HepG2 (cell line): ENCODE measurements around the gene AMBRA1. TPM values are rescaled to one million over a fixed set of nuclear protein-coding genes. Genes with fewer than 3 reads are reported as not detected.

ENCODE experiments used
- ADNP ChIP-seq: sonication (generic); formaldehyde crosslinking; IDR thresholded peaks from 2 replicates; pipeline ENCODE4 v1.4.0; 2020; ENCODE audit warnings: missing genetic modification reagents
- AKAP8 ChIP-seq: sonication (generic); formaldehyde crosslinking; IDR thresholded peaks from 2 replicates; pipeline ENCODE4 v1.5.1; 2020; ENCODE audit warnings: mild to moderate bottlenecking, missing genetic modification reagents
- CEBPG ChIP-seq: IDR thresholded peaks from 2 replicates; pipeline ENCODE4 v1.6.1; 2016
- DNMT1 ChIP-seq: sonication (generic); formaldehyde crosslinking; IDR thresholded peaks from 2 replicates; pipeline ENCODE4 v1.5.1; 2020; ENCODE audit warnings: mild to moderate bottlenecking, missing genetic modification reagents
- FOSL1 ChIP-seq: sonication (generic); formaldehyde crosslinking; IDR thresholded peaks from 2 replicates; pipeline ENCODE4 v1.9.0; 2021; ENCODE audit warnings: missing genetic modification reagents, borderline replicate concordance
- FOXK1 ChIP-seq: sonication (generic); formaldehyde crosslinking; IDR thresholded peaks from 2 replicates; pipeline ENCODE4 v1.4.0; 2020; ENCODE audit warnings: low read depth, missing genetic modification reagents, borderline replicate concordance
- HIC2 ChIP-seq: sonication (generic); formaldehyde crosslinking; IDR thresholded peaks from 2 replicates; pipeline ENCODE4 v1.9.0; 2022; ENCODE audit warnings: low read depth, missing genetic modification reagents
- HOXA9 ChIP-seq: sonication (generic); formaldehyde crosslinking; IDR thresholded peaks from 2 replicates; pipeline ENCODE4 v1.8.1; 2022; ENCODE audit warnings: missing genetic modification reagents, mild to moderate bottlenecking, moderate library complexity, borderline replicate concordance
- KLF6 ChIP-seq: IDR thresholded peaks from 2 replicates; pipeline ENCODE4 v1.8.0; 2016; ENCODE audit warnings: missing biosample characterization, missing genetic modification reagents
- MAFK ChIP-seq, 2 experiments: IDR thresholded peaks in 1 of 2; conservative IDR thresholded peaks in 1 of 2; 2 replicates each; pipeline ENCODE4 v1.6.1; 2011; ENCODE audit warnings: improper control_type of control experiment in 2 of 2, low read length in 2 of 2
- MAX ChIP-seq: IDR thresholded peaks from 2 replicates; pipeline ENCODE4 v1.6.1; 2012; ENCODE audit warnings: inconsistent platforms
- NCOA2 ChIP-seq: sonication (generic); formaldehyde crosslinking; IDR thresholded peaks from 2 replicates; pipeline ENCODE4 v1.8.0; 2022; ENCODE audit warnings: inconsistent platforms
- NR0B2 ChIP-seq: sonication (generic); formaldehyde crosslinking; IDR thresholded peaks from 2 replicates; pipeline ENCODE4 v1.4.0; 2020; ENCODE audit warnings: mild to moderate bottlenecking, missing genetic modification reagents
- PHF20 ChIP-seq: sonication (generic); formaldehyde crosslinking; IDR thresholded peaks from 2 replicates; pipeline ENCODE4 v1.5.0; 2020; ENCODE audit warnings: mild to moderate bottlenecking, missing genetic modification reagents
- POLR2G ChIP-seq: fragments of 200-400 bp; formaldehyde crosslinking; IDR thresholded peaks from 2 replicates; pipeline ENCODE4 v1.6.1; 2018; ENCODE audit warnings: mild to moderate bottlenecking, low read depth, low read length, moderate library complexity
- RCOR2 ChIP-seq: IDR thresholded peaks from 2 replicates; pipeline ENCODE4 v1.6.1; 2016; ENCODE audit warnings: missing biosample characterization, missing genetic modification reagents
- TCF7L2 ChIP-seq: IDR thresholded peaks from 2 replicates; pipeline ENCODE4 v1.6.1; 2011; ENCODE audit warnings: mild to moderate bottlenecking, low read depth, low read length, moderate library complexity
- ZBTB3 ChIP-seq: sonication (generic); formaldehyde crosslinking; IDR thresholded peaks from 2 replicates; pipeline ENCODE4 v1.4.0; 2020; ENCODE audit warnings: low read depth, mild to moderate bottlenecking, moderate library complexity, missing genetic modification reagents, borderline replicate concordance
- ZFP37 ChIP-seq: sonication (generic); formaldehyde crosslinking; IDR thresholded peaks from 2 replicates; pipeline ENCODE4 v1.4.0; 2020; ENCODE audit warnings: missing genetic modification reagents, borderline replicate concordance
- ZKSCAN5 ChIP-seq: sonication (generic); formaldehyde crosslinking; IDR thresholded peaks from 2 replicates; pipeline ENCODE4 v1.5.1; 2020; ENCODE audit warnings: mild to moderate bottlenecking, missing genetic modification reagents
- ZMYM3 ChIP-seq: sonication (generic); formaldehyde crosslinking; IDR thresholded peaks from 2 replicates; pipeline ENCODE4 v1.5.1; 2020; ENCODE audit warnings: mild to moderate bottlenecking, missing genetic modification reagents
- ZNF614 ChIP-seq: IDR thresholded peaks from 2 replicates; pipeline ENCODE4 v1.6.1; 2018; ENCODE audit warnings: missing biosample characterization, missing genetic modification reagents, inconsistent platforms, borderline replicate concordance
- ZNF747 ChIP-seq: sonication (generic); formaldehyde crosslinking; IDR thresholded peaks from 2 replicates; pipeline ENCODE4 v1.8.1; 2023; ENCODE audit warnings: missing genetic modification reagents, mild to moderate bottlenecking, borderline replicate concordance
- ZZZ3 ChIP-seq: sonication (generic); formaldehyde crosslinking; IDR thresholded peaks from 2 replicates; pipeline ENCODE4 v1.4.0; 2020; ENCODE audit warnings: missing genetic modification reagents, mild to moderate bottlenecking, borderline replicate concordance
- polyA plus RNA-seq, 8 experiments: library from polyadenylated mRNA; depleted of rRNA in 3 of 8; stranded (reverse) in 7 of 8; unstranded in 1 of 8; fragments of >200 nt; fragmentation: Illumina TruSeq in 4 of 8; extraction: Trizol in 4 of 8; gene quantifications; 2 replicates each; pipeline versions ENCODE4 v1.2.1 to v1.2.3, GENCODE V29; 2011 to 2016; ENCODE audit warnings: low read depth in 4 of 8, missing spikeins in 1 of 8, mixed read lengths in 1 of 8; ENCODE audit not compliant: insufficient read depth in 1 of 8
- total RNA-seq, 5 experiments: library from RNA; depleted of rRNA; stranded (reverse); fragments of >200 nt; fragmentation: Illumina TruSeq; extraction: Trizol; gene quantifications; 2 replicates each; pipeline ENCODE4 v1.2.3, GENCODE V29; 2016; ENCODE audit warnings: low read depth in 1 of 5
- TF ChIP-seq, protein P1 (sequence below): sonication (generic); formaldehyde crosslinking; IDR thresholded peaks from 2 replicates; pipeline ENCODE4 v1.4.0; 2020; ENCODE audit warnings: mild to moderate bottlenecking, low read depth, missing genetic modification reagents

AMBRA1 gene
- total and polyA plus RNA-seq, 2 of the 13 experiments (the other 11 are each of a cell fraction or from before 2014, with no cell fraction given) = 15.7 to 26.0 TPM

DNA sequence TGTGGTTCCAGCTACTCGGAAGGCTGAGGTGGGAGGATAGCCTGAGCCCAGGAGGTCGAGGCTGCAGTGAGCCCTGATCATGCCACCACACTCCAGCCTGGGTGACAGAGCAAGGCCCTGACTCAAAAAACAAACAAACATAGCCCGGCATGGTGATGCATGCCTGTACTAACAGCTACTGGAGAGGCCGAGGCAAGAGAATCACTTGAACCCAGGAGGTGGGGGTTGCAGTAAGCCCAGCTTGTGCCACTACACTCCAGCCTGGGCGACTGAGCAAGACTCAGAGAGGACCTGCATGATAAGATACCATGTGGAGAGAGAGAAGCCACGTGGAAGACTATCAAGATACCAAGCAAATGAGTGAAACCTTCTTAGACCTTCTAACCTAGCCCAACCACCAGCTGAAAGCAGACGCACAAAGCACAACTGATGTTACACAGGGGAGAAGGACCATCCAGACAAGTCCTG, 36.1 kb downstream of the AMBRA1 start (continued):
- TF ChIP-seq ZBTB3 (CRISPR knock-in tag) = no peak
- TF ChIP-seq FOSL1 (CRISPR knock-in tag) = no peak
- TF ChIP-seq MAX = peak; percentile 63; the same call in 1 of the 2 replicates
- no peak for TF ChIP-seq ADNP
- TF ChIP-seq NCOA2 (CRISPR knock-in tag) = peak; percentile 46; the same call in 1 of the 2 replicates
- no peak for TF ChIP-seq ZFP37 (CRISPR knock-in tag)
- no peak for TF ChIP-seq AKAP8 (CRISPR knock-in tag)
- TF ChIP-seq ZKSCAN5 (CRISPR knock-in tag) = no peak
- TF ChIP-seq POLR2G = no peak
- TF ChIP-seq ZMYM3 (CRISPR knock-in tag) = peak; percentile 93
- no peak for TF ChIP-seq ZZZ3 (CRISPR knock-in tag)
- TF ChIP-seq FOXK1 (CRISPR knock-in tag) = peak; percentile 52; the same call in 1 of the 2 replicates
- TF ChIP-seq ZNF614 = peak; percentile 25; the same call in 1 of the 2 replicates
- TF ChIP-seq HIC2 = peak; percentile 75; the same call in 1 of the 2 replicates
- TF ChIP-seq, protein P1, sequence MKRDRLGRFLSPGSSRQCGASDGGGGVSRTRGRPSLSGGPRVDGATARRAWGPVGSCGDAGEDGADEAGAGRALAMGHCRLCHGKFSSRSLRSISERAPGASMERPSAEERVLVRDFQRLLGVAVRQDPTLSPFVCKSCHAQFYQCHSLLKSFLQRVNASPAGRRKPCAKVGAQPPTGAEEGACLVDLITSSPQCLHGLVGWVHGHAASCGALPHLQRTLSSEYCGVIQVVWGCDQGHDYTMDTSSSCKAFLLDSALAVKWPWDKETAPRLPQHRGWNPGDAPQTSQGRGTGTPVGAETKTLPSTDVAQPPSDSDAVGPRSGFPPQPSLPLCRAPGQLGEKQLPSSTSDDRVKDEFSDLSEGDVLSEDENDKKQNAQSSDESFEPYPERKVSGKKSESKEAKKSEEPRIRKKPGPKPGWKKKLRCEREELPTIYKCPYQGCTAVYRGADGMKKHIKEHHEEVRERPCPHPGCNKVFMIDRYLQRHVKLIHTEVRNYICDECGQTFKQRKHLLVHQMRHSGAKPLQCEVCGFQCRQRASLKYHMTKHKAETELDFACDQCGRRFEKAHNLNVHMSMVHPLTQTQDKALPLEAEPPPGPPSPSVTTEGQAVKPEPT (CRISPR knock-in tag) = no peak
- no peak for TF ChIP-seq MAFK (conservative IDR thresholded peaks at IDR 0.05 in 1 of 2, IDR thresholded peaks at IDR 0.05 in 1 of 2; ENCODE audit: low read length in 2 of 2)
- TF ChIP-seq NR0B2 (CRISPR knock-in tag) = no peak
- TF ChIP-seq DNMT1 (CRISPR knock-in tag) = no peak
- TF ChIP-seq ZNF747 = no peak
- TF ChIP-seq RCOR2 (CRISPR knock-in tag) = peak; percentile 66; the same call in 1 of the 2 replicates
- no peak for TF ChIP-seq PHF20 (CRISPR knock-in tag)
- 0 out of 2 replicates have a peak, but pooled peaks have one; percentile 26 for TF ChIP-seq KLF6 (CRISPR knock-in tag)
- TF ChIP-seq CEBPG (CRISPR knock-in tag) = 0 out of 2 replicates have a peak, but pooled peaks have one; percentile 5
- no peak for TF ChIP-seq TCF7L2
- no peak for TF ChIP-seq HOXA9 (CRISPR knock-in tag)
